Natural killer cell (primary cell): ENCODE data around the gene TPM4. TPM values are rescaled to one million over a fixed set of nuclear protein-coding genes. Genes with fewer than 3 reads are reported as not detected.

Experiments used
- ATAC-seq, 3 donors: fragments of 150-1000 bp in 2 of 3; fragments of 200-7000 bp in 1 of 3; cut with Tn5 transposase; 1 replicate in 1 of 3; 2 replicates in 2 of 3; pipeline ENCODE4 v1.10.0; 2021; ENCODE audit warnings: mild to moderate bottlenecking in 2 of 3, moderate library complexity in 2 of 3
- DNase-seq, 2 donors: peaks; one replicate each; pipeline versions ENCODE4 v3.0.0 to v3.0.0-alpha.2; 2013 to 2021; ENCODE audit warnings: mixed read lengths in 1 of 2
- H3K27ac ChIP-seq: one replicate; pipeline ENCODE4 v1.5.1; 2013; ENCODE audit warnings: mild to moderate bottlenecking, low read length
- H3K27me3 ChIP-seq: one replicate; pipeline ENCODE4 v1.6.1; 2013; ENCODE audit warnings: low read length; ENCODE audit not compliant: control insufficient read depth, insufficient read depth
- H3K36me3 ChIP-seq: one replicate; pipeline ENCODE4 v1.6.1; 2013; ENCODE audit warnings: low read length; ENCODE audit not compliant: control insufficient read depth, insufficient read depth
- H3K4me1 ChIP-seq: one replicate; pipeline ENCODE4 v1.6.1; 2013; ENCODE audit warnings: low read length; ENCODE audit not compliant: control insufficient read depth, insufficient read depth
- H3K4me3 ChIP-seq: one replicate; pipeline ENCODE4 v1.5.1; 2013; ENCODE audit warnings: low read length
- H3K9me3 ChIP-seq: one replicate; pipeline ENCODE4 v1.6.1; 2013; ENCODE audit warnings: low read length; ENCODE audit not compliant: control insufficient read depth, insufficient read depth
- H3K27ac Mint-ChIP-seq, 2 donors: one replicate each; pipeline ENCODE4 v1.8.0; 2022; ENCODE audit warnings: mild to moderate bottlenecking in 2 of 2, mixed read lengths in 2 of 2, moderate library complexity in 1 of 2
- H3K27me3 Mint-ChIP-seq, 2 donors: one replicate each; pipeline ENCODE4 v1.8.0; 2022; ENCODE audit warnings: low read depth in 2 of 2, mixed read lengths in 2 of 2
- H3K36me3 Mint-ChIP-seq: one replicate; pipeline ENCODE4 v1.8.0; 2022; ENCODE audit warnings: mixed read lengths
- H3K4me1 Mint-ChIP-seq, 2 donors: one replicate each; pipeline ENCODE4 v1.8.0; 2022; ENCODE audit warnings: mixed read lengths in 2 of 2
- H3K4me3 Mint-ChIP-seq: one replicate; pipeline ENCODE4 v1.8.0; 2022; ENCODE audit warnings: mild to moderate bottlenecking, moderate library complexity, mixed read lengths
- H3K9me3 Mint-ChIP-seq, 2 donors: one replicate each; pipeline ENCODE4 v1.8.0; 2022; ENCODE audit warnings: mixed read lengths in 2 of 2
- WGBS: methylation state at CpG from one replicate; pipeline ENCODE4 v1.1.7; 2013; ENCODE audit warnings: missing lambda C conversion rate; ENCODE audit not compliant: insufficient coverage; 5-methylcytosine and 5-hydroxymethylcytosine counted together
- intact Hi-C: fragments of 100-400 bp; cut with micrococcal nuclease; formaldehyde crosslinking; loops from one replicate; pipeline ENCODE4 v1.14.2; 2022
- total RNA-seq, 4 donors: library from RNA; stranded (reverse); fragments of 120-200 nt in 1 of 4; gene quantifications; one replicate each; pipeline versions ENCODE4 v1.2.3 to v1.2.4, GENCODE V29; 2013 to 2022
- TF ChIP-seq, protein P1 (sequence below): fragments of 200-600 bp; IDR thresholded peaks from one replicate; pipeline ENCODE4 v1.8.0; 2022; ENCODE audit warnings: antibody characterized with exemption

The TPM4 gene
- total RNA-seq, 3 donors from 2014 or later (not counting 1 experiment from before 2014, with no cell fraction given): 239 to 283 (median 266) TPM

DNA sequence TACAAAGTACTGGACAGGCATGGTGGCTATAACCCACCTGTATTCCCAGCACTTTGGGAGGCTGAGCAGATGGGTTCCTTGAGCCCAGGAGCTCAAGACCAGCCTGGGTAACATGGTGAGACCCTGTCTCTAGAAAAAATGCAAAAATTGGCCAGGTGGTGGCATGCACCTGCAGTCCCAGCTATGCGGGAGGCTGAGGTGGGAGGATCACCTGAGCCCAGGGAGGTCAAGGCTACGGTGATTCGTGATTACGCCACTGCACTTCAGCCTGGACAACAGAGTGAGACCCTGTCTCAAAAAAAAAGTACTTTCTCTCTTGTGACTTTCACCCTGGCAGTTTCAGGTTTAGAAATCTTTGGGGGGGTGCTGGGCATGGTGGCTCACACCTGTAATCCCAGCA, 24.2 kb downstream of the TPM4 start:
- TF ChIP-seq, protein P1, sequence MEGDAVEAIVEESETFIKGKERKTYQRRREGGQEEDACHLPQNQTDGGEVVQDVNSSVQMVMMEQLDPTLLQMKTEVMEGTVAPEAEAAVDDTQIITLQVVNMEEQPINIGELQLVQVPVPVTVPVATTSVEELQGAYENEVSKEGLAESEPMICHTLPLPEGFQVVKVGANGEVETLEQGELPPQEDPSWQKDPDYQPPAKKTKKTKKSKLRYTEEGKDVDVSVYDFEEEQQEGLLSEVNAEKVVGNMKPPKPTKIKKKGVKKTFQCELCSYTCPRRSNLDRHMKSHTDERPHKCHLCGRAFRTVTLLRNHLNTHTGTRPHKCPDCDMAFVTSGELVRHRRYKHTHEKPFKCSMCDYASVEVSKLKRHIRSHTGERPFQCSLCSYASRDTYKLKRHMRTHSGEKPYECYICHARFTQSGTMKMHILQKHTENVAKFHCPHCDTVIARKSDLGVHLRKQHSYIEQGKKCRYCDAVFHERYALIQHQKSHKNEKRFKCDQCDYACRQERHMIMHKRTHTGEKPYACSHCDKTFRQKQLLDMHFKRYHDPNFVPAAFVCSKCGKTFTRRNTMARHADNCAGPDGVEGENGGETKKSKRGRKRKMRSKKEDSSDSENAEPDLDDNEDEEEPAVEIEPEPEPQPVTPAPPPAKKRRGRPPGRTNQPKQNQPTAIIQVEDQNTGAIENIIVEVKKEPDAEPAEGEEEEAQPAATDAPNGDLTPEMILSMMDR: no peak
- no peak overlapping the region for H3K4me3 ChIP-seq
- whole genome bisulfite sequencing: 98% methylated on average over 4 of the region's 4 CpGs
- no peak for ATAC-seq
- H3K27me3 ChIP-seq: no peaks in the 10 kb centered on the region
- peaks cover 12 to 13% of the 10 kb centered on the region in 2 donors for H3K4me1 Mint-ChIP-seq
- H3K27ac ChIP-seq: no peak overlapping the region
- H3K9me3 ChIP-seq: no peaks in the 10 kb centered on the region
- DNase-seq: no peak
- H3K4me1 ChIP-seq: peaks cover 2% of the 10 kb centered on the region
- no peak overlapping the region for H3K4me3 Mint-ChIP-seq
- H3K27me3 Mint-ChIP-seq: no peaks in the 10 kb centered on the region
- H3K9me3 Mint-ChIP-seq: no peaks in the 10 kb centered on the region
- intact Hi-C loops: no loop called here
- peaks cover 23% of the 10 kb centered on the region for H3K36me3 Mint-ChIP-seq
- peaks cover 79% of the 10 kb centered on the region for H3K36me3 ChIP-seq
- peak overlapping the region in 1 of 2 donors; percentile 56 for H3K27ac Mint-ChIP-seq

DNA sequence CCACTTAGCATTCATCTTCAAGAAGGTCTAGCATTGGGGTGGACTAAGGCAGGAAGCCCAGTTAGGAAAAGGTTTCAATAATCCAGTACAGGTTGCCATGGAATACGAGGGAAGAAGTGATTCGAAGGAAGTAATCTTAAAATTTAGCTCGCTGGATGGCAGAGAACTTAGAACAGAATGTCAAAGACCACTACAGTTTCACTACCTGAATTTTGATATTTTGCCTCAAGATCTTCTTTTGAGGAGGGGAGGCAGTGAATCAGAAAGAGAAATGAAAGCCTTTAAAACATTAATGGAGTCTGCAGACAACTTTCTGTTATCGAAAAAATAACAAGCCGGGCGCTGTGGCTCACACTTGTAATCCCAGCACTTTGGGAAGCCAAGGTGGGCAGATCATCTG, 28.4 kb downstream of the TPM4 start:
- Histone ChIP-seq H3K27ac (peak overlapping the region; percentile 25), H3K36me3 (peaks cover 49% of the 10 kb centered on the region), H3K27me3 (no peaks in the 10 kb centered on the region), H3K4me3 (no peak overlapping the region), H3K9me3 (no peaks in the 10 kb centered on the region), H3K4me1 (peaks cover 4% of the 10 kb centered on the region)
- ATAC-seq (no peak), DNase-seq (no peak)
- intact Hi-C loops: no loop called here
- Mint-ChIP-seq H3K27ac (peak overlapping the region; percentile 44 to 58), H3K4me3 (no peak overlapping the region), H3K4me1 (peaks cover 0 to 2% of the 10 kb centered on the region in 2 donors), H3K27me3 (no peaks in the 10 kb centered on the region), H3K36me3 (peaks cover 13% of the 10 kb centered on the region), H3K9me3 (no peaks in the 10 kb centered on the region)
- TF ChIP-seq, protein P1: no peak
- WGBS: 51% methylated on average over 6 of the region's 6 CpGs

DNA sequence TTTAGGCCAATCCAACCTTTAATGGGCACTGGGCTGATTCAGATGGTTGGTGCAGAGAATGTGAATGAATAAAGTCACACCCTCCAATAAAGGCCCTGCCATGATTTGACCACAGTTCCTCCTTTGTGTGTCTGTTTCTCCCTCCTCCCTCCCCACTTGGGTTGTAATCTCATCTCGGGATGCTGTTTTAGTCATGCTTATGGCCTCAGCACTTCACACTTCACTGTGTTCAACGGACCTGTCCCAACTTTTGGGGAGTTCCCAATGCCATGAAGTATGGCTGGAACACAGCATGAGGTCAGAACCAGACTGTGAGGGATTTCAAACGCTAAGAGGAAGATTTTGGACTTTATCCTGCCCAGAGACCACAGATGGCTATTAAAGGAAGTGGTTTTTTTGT, 29.8 kb downstream of the TPM4 start:
- H3K4me3 ChIP-seq: no peak overlapping the region
- peak in 2 of 3 donors; percentile 20 to 46 for ATAC-seq
- H3K4me1 ChIP-seq: peaks cover 11% of the 10 kb centered on the region
- peaks cover 0 to 3% of the 10 kb centered on the region in 2 donors for H3K4me1 Mint-ChIP-seq
- no peak overlapping the region for H3K4me3 Mint-ChIP-seq
- peak overlapping the region; percentile 20 for H3K27ac ChIP-seq
- DNase-seq: no peak
- no peaks in the 10 kb centered on the region for H3K27me3 ChIP-seq
- H3K27me3 Mint-ChIP-seq: no peaks in the 10 kb centered on the region
- peak overlapping the region; percentile 9 to 24 for H3K27ac Mint-ChIP-seq
- H3K9me3 Mint-ChIP-seq: no peaks in the 10 kb centered on the region
- intact Hi-C loops: no loop called here
- peaks cover 12% of the 10 kb centered on the region for H3K36me3 Mint-ChIP-seq
- TF ChIP-seq, protein P1: no peak
- no peaks in the 10 kb centered on the region for H3K9me3 ChIP-seq
- WGBS: 38% methylated on average over 3 of the region's 3 CpGs
- peaks cover 37% of the 10 kb centered on the region for H3K36me3 ChIP-seq
